ENCODE results near the gene CASZ1.

- TF ChIP-seq CTCF (conservative IDR thresholded peaks at IDR 0.05 in 1 of 2, IDR thresholded peaks at IDR 0.05 in 1 of 2; ENCODE audit: low read depth in 1 of 2, low read length in 2 of 2) = no peak
- TF ChIP-seq EZH2 (IDR thresholded peaks at IDR 0.05; ENCODE audit: low read length, missing control alignments) = no peak
Measured at GRCh38 chr1:10768552-10768951, 27.9 kb downstream of the CASZ1 start.
